Hepatocyte (in vitro differentiated cells): ENCODE data around the gene SLC6A20. TPM values are rescaled to one million over a fixed set of nuclear protein-coding genes. Genes with fewer than 3 reads are reported as not detected.

Source experiments
- DNase-seq: peaks from one replicate; pipeline ENCODE4 v3.0.0-alpha.2; 2016; ENCODE audit warnings: low spot score
- H2AFZ ChIP-seq: fragments of 200-600 bp; sonication (generic); 2 replicates; pipeline ENCODE4 v1.6.0; 2016; ENCODE audit warnings: antibody characterized with exemption, mild to moderate bottlenecking
- H3K27ac ChIP-seq: fragments of 200-600 bp; sonication (generic); 2 replicates; pipeline ENCODE4 v1.5.1; 2016; ENCODE audit warnings: mild to moderate bottlenecking
- H3K27me3 ChIP-seq: fragments of 200-600 bp; sonication (generic); 2 replicates; pipeline ENCODE4 v1.6.1; 2016
- H3K36me3 ChIP-seq: fragments of 200-600 bp; sonication (generic); replicated peaks from 2 replicates; pipeline ENCODE4 v1.5.1; 2016; ENCODE audit warnings: low read depth; ENCODE audit not compliant: insufficient read depth
- H3K4me1 ChIP-seq: fragments of 200-600 bp; sonication (generic); 2 replicates; pipeline ENCODE4 v1.5.1; 2016; ENCODE audit warnings: mild to moderate bottlenecking, moderate library complexity; ENCODE audit not compliant: insufficient read depth
- H3K4me2 ChIP-seq: fragments of 200-600 bp; sonication (generic); 2 replicates; pipeline ENCODE4 v1.6.0; 2016
- H3K4me3 ChIP-seq: fragments of 200-600 bp; sonication (generic); 2 replicates; pipeline ENCODE4 v1.5.1; 2016; ENCODE audit warnings: mild to moderate bottlenecking
- H3K79me2 ChIP-seq: fragments of 200-600 bp; sonication (generic); 2 replicates; pipeline ENCODE4 v1.6.0; 2017; ENCODE audit warnings: mild to moderate bottlenecking
- H3K9me2 ChIP-seq: fragments of 200-600 bp; sonication (generic); replicated peaks from 2 replicates; pipeline ENCODE4 v1.6.0; 2017; ENCODE audit warnings: mild to moderate bottlenecking; ENCODE audit not compliant: insufficient read depth
- H3K9me3 ChIP-seq: fragments of 200-600 bp; sonication (generic); 2 replicates; pipeline ENCODE4 v1.5.1; 2016; ENCODE audit warnings: low read depth, mild to moderate bottlenecking
- H4K20me1 ChIP-seq: fragments of 200-600 bp; sonication (generic); 2 replicates; pipeline ENCODE4 v1.6.0; 2016; ENCODE audit warnings: mild to moderate bottlenecking; ENCODE audit not compliant: insufficient read depth, poor library complexity, severe bottlenecking
- EZH2 ChIP-seq: fragments of 200-600 bp; sonication (generic); IDR thresholded peaks from 2 replicates; pipeline ENCODE4 v1.6.1; 2016; ENCODE audit warnings: antibody characterized with exemption, mild to moderate bottlenecking, borderline replicate concordance
- EZH2phosphoT487 ChIP-seq: fragments of 200-600 bp; sonication (generic); IDR thresholded peaks from one replicate; pipeline ENCODE4 v1.6.1; 2018; ENCODE audit warnings: antibody characterized with exemption, mild to moderate bottlenecking, low read depth, moderate library complexity; ENCODE audit not compliant: unreplicated experiment, severe bottlenecking
- WGBS: methylation state at CpG from one replicate; pipeline ENCODE4 v1.1.6; 2016; ENCODE audit warnings: low lambda C conversion rate; ENCODE audit errors: missing lambda C conversion rate; 5-methylcytosine and 5-hydroxymethylcytosine counted together
- polyA plus RNA-seq: library from polyadenylated mRNA; unstranded; fragments of >200 nt; fragmentation: Nextera tagmentation; extraction: Ambion mirVana; gene quantifications from 2 replicates; pipeline ENCODE4 v1.2.1, GENCODE V29; 2016
- total RNA-seq: library from RNA; depleted of rRNA; stranded (reverse); fragments of >200 nt; gene quantifications from 2 replicates; pipeline ENCODE4 v1.2.3, GENCODE V29; 2014
- TF ChIP-seq, protein P1 (sequence below): fragments of 200-600 bp; sonication (generic); IDR thresholded peaks from 2 replicates; pipeline ENCODE4 v1.5.1; 2016; ENCODE audit warnings: antibody characterized with exemption, mild to moderate bottlenecking; ENCODE audit not compliant: poor library complexity

SLC6A20 gene, protein sequence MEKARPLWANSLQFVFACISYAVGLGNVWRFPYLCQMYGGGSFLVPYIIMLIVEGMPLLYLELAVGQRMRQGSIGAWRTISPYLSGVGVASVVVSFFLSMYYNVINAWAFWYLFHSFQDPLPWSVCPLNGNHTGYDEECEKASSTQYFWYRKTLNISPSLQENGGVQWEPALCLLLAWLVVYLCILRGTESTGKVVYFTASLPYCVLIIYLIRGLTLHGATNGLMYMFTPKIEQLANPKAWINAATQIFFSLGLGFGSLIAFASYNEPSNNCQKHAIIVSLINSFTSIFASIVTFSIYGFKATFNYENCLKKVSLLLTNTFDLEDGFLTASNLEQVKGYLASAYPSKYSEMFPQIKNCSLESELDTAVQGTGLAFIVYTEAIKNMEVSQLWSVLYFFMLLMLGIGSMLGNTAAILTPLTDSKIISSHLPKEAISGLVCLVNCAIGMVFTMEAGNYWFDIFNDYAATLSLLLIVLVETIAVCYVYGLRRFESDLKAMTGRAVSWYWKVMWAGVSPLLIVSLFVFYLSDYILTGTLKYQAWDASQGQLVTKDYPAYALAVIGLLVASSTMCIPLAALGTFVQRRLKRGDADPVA
- 9.6 and 11.5 TPM in 2 replicates for total RNA-seq
- polyA plus RNA-seq: 3.7 and 5.7 TPM in 2 replicates

DNA sequence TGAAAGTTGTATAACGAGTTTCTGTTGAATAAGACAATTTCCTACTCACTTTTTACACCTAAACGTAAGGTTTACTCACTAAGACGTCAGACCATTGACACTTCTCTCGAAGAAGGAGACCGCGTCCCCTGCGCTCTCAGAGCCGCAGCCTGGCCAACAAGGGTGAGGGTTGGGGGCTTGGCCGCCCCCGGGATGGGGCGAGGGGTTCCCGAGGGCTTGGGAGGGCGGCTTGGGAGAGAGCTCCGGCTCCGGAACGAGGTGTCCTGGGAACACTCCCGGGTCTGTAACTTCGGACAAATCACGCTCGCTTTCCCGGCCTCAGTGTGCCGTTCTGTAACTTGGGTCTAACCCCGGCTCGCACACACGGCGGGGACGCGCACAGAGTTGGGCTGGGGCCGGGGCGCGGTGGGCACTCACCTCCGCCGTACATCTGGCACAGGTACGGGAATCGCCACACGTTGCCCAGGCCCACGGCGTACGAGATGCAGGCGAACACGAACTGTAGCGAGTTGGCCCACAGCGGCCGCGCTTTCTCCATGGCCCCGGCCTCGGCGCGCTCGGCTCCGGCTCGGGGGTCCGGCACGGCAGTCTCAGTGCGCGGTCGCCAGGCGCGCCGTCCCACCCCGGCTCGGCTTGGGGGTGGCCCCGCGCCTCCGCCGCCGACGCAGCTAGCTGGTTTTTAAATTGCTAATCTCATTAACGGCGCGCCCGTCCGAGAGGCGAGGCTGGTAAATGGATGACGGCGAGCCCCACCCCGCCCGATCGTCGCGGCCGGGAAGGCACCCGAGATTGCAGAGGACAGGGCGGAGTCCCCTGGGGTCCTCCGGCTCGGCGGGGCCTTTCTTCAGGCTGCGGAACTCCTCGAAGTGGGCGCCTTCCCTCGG lies at the start of gene SLC6A20:
SLC6A20 (minus strand) TSS at position 655 of the 884 bp plus-strand sequence; CDS start at position 538, 117 bp downstream.
- no peaks in the 10 kb centered on the region for H3K9me2 ChIP-seq
- H4K20me1 ChIP-seq: no peaks in the 10 kb centered on the region
- peak; percentile 67 for DNase-seq
- H3K4me3 ChIP-seq: peak within 1 kb of the TSS; percentile 54
- H3K27ac ChIP-seq: no peak within 1 kb of the TSS
- peak within 1 kb of the TSS; percentile 39 for H2AFZ ChIP-seq
- H3K9me3 ChIP-seq: no peaks in the 10 kb centered on the region
- WGBS: 4% methylated on average over 83 of the region's 91 CpGs
- H3K4me1 ChIP-seq: peaks cover 4% of the 10 kb centered on the region
- H3K36me3 ChIP-seq: no peaks in the 10 kb centered on the region
- no peaks in the 10 kb centered on the region for H3K79me2 ChIP-seq
- peaks cover 39% of the 10 kb centered on the region for H3K27me3 ChIP-seq
- TF ChIP-seq, protein P1, sequence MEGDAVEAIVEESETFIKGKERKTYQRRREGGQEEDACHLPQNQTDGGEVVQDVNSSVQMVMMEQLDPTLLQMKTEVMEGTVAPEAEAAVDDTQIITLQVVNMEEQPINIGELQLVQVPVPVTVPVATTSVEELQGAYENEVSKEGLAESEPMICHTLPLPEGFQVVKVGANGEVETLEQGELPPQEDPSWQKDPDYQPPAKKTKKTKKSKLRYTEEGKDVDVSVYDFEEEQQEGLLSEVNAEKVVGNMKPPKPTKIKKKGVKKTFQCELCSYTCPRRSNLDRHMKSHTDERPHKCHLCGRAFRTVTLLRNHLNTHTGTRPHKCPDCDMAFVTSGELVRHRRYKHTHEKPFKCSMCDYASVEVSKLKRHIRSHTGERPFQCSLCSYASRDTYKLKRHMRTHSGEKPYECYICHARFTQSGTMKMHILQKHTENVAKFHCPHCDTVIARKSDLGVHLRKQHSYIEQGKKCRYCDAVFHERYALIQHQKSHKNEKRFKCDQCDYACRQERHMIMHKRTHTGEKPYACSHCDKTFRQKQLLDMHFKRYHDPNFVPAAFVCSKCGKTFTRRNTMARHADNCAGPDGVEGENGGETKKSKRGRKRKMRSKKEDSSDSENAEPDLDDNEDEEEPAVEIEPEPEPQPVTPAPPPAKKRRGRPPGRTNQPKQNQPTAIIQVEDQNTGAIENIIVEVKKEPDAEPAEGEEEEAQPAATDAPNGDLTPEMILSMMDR: no peak
- TF ChIP-seq EZH2 (no peak), EZH2phosphoT487 (no peak)
- H3K4me2 ChIP-seq: peak within 1 kb of the TSS; percentile 89

DNA sequence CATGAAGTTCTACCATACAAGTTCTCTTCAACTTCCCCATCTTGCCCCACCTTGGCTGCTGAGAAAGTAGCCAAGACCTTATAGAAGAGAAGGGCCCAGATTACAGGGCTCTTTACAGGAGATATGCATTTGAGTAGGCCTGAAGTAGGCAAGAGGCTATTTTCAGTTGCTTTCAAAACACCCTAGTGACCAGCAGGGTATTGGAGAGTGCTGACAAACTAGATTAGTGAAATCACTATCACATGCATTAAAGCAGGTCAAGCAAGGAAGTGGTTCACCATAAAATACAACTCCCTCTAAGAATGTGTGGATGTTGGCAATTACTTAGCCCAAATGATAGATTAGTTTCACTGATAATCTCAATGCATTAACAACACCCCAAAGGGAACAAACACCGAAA lies 48.3 kb upstream of the SLC6A20 start:
- WGBS: 91% methylated on average over 1 of the region's 1 CpG
- Histone ChIP-seq H3K27ac (no peak overlapping the region), H3K9me2 (no peaks in the 10 kb centered on the region), H4K20me1 (no peaks in the 10 kb centered on the region), H3K4me2 (no peak overlapping the region), H3K4me3 (no peak overlapping the region), H2AFZ (no peak overlapping the region), H3K27me3 (peaks cover 40% of the 10 kb centered on the region), H3K36me3 (no peaks in the 10 kb centered on the region), H3K4me1 (peaks cover 4% of the 10 kb centered on the region), H3K9me3 (no peaks in the 10 kb centered on the region), H3K79me2 (peaks cover 17% of the 10 kb centered on the region)
- no peak for DNase-seq
- TF ChIP-seq, protein P1: no peak
- TF ChIP-seq EZH2phosphoT487 (no peak), EZH2 (no peak)

DNA sequence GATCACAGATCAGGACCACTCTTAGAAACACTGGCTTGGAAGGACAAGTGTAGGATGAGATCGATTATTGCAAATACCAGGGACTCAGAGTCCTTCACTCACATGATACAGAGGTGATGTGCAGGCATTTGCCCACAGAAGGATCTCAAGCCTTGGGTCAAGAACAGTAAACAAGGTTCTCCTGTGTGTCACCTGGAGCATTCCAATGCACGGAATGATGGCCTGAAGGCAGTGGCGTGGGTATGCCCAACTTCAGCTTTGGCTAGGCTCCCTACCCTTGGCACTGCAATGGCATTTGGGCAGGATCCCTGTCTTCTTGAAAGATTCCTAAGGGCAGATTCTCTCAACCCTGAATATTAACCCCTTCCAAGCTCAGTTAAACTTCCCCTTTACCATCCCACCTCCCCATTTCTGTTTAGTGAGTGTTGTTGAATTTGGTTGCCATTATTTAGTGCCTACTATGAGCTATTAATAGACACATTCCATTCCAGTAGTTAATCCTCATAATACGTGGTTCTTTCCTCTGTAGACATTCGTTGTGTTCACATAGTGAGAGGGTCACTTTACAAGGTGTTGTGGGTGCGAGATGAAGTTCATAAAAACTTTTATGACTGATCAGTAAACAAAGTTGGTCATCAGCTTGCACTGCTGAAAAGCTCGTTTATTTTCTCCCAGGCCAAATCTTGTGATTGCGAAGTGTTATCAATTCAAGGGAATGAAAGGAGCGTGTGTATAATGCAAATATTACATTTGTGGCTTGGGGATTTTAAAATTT lies 46.7 kb upstream of the SLC6A20 start:
- no peaks in the 10 kb centered on the region for H3K36me3 ChIP-seq
- no peaks in the 10 kb centered on the region for H4K20me1 ChIP-seq
- H3K4me3 ChIP-seq: no peak overlapping the region
- H3K4me1 ChIP-seq: peaks cover 4% of the 10 kb centered on the region
- H3K27me3 ChIP-seq: peaks cover 27% of the 10 kb centered on the region
- H3K4me2 ChIP-seq: no peak overlapping the region
- H3K79me2 ChIP-seq: peaks cover 23% of the 10 kb centered on the region
- H3K27ac ChIP-seq: peak overlapping the region; percentile 17
- H3K9me3 ChIP-seq: no peaks in the 10 kb centered on the region
- no peak for DNase-seq
- H3K9me2 ChIP-seq: no peaks in the 10 kb centered on the region
- TF ChIP-seq EZH2 (no peak), EZH2phosphoT487 (no peak)
- TF ChIP-seq, protein P1: no peak
- H2AFZ ChIP-seq: no peak overlapping the region
- 75% methylated on average over 9 of the region's 9 CpGs for WGBS
